Left renal cortex interstitium (tissue), 4 donors: ENCODE results near the gene ZMIZ2. TPM values are rescaled to one million over a fixed set of nuclear protein-coding genes. Genes with fewer than 3 reads are reported as not detected.

Experiments used
- DNase-seq, 4 donors: peaks; one replicate each; pipeline ENCODE4 v3.0.0-alpha.2; 2013; ENCODE audit warnings: low read depth in 4 of 4, low spot score in 2 of 4, missing footprints in 1 of 4
- polyA plus RNA-seq, 4 donors: library from polyadenylated mRNA; unstranded; fragments of 120-200 nt; gene quantifications; one replicate each; pipeline ENCODE4 v1.2.1, GENCODE V29; 2013; ENCODE audit not compliant: insufficient read length in 4 of 4

The ZMIZ2 gene
- polyA plus RNA-seq, 4 donors, result 38.2 to 119 (median 72.4) TPM

DNA sequence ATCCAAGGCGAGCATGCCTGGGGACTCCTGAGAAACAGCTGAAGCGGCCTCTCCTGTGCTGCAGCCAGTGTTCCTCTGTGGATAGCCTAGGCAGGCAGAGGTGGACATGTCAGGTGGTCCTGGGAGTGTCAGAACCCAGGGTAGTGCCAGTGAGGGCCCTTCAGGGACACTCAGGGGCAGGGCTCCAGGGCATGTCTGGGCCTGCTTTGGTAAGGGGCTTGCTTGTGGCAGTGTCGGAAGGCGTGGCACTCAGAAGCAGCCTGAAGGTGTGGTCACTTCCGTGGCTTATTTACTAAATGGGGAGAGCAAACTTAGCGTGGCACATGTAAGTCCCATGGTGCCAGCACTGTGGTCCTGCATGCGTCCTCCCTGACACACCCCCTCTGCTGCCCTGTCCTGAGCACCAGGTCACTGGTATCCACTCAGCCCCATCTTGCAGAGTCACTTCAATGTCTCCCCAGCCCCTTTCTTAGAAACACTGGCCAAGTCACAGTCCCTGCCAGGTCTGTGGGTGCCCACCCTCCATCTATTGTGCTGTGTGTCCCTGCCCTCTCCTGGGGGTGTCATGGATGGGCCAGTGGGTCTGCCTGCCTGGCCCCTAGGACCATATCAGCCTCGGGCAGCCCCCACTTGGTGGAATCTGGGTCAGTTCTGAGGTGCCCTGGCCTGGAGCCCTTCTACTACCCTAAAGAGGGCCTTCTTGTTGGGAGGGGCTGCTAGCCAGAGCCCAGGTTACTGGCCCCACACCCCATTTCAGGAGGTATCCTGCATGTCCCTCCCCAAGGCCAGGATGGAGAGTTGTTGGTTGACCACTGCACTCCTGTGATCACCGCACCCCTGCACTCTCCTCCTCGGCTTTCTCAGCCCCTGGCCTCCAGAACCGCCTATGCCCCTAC is 6.4 kb downstream of the ZMIZ2 start:
- DNase-seq, result no peak

DNA sequence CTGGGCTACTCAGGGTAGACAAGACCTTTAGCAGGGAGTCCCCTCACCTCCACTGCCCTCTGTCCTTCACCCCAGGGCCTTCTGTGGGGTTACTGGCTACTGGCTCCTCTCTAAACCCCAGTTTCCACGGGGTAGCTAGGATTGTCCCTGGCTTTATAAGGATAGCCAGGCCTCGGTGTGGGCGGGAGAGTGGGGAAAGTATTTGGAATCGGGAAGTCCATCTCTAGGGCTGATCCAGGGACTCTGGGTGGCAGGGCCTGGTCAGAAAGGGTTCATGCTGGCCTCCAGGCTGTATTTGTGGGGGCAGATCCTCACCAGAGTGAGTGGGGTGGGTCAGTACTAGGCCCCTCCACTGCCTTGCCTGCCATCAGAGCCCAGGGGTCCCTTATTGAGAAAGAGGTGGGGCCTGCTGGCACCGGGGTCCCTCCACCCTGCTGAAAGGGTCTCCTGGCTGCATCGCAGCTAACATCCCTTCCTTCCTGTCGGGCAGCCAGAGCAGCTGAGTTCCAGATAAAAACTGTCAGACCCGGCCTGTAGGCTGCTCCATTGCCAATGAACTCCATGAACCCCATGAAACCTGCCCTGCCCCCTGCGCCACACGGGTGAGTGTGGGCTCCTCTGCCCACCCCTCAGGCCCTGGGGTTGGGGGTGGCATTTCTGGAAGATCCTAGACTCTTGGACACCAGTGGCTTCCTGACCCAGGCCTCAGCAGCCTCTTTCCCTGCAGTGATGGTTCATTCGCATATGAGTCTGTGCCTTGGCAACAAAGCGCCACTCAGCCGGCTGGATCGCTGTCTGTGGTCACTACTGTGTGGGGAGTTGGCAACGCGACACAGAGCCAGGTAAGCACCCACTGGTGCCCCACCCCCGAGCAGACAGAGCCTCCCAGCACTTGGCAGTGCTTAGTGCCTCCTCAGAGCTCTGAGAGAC is 7.3 kb downstream of the ZMIZ2 start:
- DNase-seq, result no peak

DNA sequence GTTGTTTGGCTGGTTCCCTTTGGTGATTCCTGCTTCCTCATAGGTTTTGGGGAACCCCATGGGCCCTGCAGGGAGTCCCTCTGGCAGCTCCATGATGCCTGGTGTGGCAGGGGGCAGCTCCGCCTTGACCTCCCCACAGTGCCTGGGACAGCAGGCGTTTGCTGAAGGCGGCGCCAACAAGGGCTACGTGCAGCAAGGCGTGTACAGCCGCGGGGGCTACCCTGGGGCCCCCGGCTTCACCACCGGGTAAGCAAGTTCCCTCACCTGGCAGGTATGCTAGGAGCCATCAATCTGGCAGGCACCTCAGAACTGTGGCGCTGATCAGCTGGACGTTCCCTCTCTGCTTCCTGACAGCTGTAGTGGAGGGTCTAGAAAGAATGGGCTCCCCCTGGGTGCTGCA is 8.3 kb downstream of the ZMIZ2 start:
- DNase-seq, result no peak

DNA sequence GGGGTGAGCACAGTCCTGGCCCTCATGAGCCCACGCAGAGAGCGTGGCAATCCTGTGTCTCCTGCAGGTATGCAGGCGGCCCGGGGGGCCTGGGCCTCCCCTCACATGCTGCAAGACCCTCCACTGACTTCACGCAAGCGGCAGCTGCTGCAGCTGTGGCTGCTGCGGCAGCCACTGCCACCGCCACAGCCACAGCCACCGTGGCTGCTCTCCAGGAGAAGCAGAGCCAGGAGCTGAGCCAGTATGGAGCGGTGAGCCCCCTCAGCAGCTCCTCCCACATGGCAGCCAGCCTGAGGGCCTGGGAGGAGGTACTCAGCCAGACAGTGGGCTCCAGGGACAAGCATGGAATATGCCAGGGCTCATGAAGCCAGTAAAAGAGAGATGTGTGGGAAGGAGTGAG is 8.7 kb downstream of the ZMIZ2 start:
- no peak for DNase-seq

DNA sequence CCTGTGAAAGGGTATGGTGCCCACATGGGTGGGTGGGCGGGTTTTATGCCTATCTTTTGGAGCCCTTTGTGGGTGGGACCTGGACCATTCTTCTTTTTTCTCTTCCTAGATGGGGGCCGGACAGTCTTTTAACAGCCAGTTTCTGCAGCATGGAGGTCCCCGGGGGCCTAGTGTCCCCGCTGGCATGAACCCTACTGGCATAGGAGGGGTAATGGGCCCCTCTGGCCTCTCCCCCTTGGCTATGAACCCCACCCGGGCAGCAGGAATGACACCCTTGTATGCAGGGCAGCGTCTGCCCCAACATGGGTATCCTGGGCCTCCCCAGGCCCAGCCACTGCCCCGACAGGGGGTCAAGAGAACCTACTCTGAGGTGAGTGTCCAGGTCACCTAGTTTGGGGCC is 9.1 kb downstream of the ZMIZ2 start:
- DNase-seq, result no peak

DNA sequence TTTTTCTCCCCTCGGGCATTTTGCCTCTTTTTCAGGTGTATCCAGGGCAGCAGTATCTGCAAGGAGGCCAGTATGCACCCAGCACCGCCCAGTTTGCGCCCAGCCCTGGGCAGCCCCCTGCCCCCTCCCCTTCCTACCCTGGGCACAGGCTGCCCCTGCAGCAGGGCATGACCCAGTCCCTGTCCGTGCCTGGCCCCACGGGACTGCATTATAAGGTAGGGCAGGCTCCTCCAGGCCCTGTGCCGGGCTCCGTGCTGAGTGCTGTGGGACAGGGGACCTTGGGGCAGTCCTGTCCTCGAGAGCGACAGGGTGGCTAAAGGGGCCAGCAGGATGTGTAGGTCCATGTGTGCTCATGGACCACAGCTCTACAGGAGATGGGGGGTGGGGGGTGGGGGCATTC is 10.6 kb downstream of the ZMIZ2 start:
- DNase-seq, result no peak

DNA sequence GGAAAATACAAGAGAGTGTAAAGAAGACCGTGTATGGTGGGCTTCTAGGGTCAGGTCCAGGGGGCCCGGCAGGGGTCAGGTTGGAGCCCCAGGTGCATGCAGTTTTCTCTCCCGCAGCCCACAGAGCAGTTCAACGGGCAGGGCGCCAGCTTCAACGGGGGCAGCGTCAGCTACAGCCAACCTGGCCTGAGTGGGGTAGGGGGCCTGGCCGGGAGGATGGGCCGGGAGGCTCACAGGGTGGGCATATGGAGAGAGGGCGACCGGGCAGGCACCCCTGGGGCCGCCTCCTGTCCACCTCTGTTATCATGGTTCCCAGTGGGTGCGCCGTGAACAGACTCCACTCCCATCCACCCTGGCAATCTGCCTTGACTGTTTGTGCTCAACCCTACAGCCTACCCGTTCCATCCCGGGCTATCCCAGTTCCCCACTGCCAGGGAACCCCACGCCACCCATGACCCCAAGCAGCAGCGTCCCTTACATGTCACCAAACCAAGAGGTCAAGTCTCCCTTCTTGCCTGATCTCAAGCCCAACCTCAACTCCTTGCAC is 11.5 kb downstream of the ZMIZ2 start:
- DNase-seq, result no peak

DNA sequence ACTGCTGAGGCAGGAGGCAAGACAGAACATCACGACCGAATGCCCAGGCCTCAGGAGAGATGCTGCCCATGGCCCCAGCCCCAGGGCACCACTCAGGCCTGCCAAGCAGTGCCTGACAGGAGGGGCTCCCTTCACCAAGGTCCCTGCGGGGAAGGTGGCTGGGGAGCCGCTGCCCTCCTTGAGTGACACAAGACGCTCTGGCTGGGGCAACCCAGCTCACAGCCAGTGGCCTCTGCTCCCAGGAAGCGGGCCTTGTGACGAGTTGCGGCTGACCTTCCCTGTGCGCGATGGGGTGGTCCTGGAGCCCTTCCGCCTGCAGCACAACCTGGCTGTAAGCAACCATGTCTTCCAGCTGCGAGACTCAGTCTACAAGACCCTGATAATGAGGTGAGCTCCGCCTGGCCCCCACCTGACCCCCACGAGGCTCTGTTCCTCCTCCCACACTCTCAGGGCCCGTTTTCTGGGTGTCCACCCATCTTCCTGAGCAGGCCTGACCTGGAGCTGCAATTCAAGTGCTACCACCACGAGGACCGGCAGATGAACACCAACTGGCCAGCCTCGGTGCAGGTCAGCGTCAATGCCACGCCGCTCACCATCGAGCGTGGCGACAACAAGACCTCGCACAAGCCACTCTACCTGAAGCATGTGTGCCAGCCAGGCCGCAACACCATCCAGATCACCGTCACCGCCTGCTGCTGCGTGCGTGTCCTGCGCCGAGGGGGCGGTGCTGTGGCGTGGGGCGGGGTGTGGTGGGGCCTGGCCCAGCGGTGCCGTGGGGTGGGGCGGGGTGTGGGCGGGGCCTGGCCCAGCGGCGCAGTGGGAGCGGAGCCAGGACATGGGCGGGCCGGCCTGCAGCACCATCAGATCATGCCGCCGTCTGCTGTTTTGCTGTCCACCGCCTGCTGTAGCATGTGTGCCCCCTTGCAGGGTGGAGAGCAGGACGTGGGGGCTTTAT is 12.8 kb downstream of the ZMIZ2 start:
- DNase-seq, result no peak

DNA sequence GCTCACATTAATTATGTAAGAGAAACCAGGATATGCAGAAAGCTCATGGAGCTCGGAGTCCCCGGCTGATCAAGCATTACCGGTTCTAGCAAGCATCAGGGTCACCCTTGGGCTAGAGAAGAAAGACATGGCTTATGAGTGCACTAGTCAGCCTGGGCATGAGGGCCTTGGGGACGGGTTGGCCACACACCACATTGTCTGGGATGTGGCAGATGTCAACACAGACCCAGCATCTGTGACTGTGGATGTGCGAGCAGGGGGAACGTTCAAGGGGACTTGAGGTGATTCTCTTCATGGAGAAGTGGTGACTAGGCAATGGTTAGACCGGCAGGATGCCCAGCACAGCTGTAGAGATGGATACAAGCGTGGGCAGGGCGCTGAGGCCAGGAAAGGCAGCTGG is 13.7 kb downstream of the ZMIZ2 start:
- DNase-seq, result no peak

DNA sequence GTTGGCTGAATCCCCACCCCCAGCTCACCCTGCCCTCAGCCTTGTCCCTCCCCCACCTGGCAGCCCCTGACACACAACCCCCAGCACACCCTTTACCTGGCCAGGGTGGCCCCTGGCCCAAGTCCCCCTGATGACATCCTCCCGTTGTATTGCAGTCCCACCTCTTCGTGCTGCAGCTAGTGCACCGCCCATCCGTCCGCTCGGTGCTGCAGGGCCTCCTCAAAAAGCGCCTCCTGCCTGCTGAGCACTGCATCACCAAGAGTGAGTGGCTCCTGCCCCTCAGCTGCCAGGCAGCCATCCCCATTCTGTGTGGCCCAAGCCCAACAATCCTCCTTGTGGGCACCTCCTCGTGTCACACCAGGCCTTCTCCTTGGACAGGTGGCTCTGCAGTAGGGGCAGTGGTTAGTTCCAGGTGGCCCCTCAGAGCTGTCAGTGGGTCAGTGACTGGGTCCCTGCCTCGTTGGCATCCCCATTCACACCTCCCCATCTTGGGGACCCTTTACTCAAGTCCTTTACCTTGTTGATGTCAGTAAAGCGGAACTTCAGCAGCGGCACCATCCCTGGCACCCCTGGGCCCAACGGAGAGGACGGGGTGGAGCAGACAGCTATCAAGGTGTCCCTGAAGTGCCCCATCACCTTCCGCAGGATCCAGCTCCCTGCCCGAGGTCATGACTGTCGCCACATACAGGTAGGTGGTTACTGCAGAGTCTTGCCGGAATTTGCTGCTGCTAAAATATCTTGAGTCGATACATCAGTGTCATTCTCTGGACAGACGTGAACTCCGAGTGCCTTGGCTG is 14.3 kb downstream of the ZMIZ2 start:
- DNase-seq, result no peak

DNA sequence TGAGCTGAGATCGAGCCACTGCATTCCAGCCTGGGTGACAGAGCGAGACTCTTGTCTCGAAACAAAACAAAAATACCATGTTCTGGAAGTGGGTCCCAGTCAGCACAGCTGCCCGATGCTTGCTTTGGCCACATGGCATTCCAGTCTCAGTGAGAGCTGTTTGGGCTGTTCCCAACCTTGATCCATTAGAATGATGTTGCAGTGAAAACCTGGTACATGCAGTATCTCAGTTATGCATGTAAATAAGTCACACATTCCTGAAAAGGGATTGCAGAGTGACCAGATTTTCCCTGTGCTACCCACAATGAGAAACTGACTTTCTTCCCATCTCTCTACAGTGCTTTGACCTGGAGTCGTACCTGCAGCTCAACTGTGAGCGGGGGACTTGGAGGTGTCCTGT is 15.4 kb downstream of the ZMIZ2 start:
- DNase-seq, result no peak

DNA sequence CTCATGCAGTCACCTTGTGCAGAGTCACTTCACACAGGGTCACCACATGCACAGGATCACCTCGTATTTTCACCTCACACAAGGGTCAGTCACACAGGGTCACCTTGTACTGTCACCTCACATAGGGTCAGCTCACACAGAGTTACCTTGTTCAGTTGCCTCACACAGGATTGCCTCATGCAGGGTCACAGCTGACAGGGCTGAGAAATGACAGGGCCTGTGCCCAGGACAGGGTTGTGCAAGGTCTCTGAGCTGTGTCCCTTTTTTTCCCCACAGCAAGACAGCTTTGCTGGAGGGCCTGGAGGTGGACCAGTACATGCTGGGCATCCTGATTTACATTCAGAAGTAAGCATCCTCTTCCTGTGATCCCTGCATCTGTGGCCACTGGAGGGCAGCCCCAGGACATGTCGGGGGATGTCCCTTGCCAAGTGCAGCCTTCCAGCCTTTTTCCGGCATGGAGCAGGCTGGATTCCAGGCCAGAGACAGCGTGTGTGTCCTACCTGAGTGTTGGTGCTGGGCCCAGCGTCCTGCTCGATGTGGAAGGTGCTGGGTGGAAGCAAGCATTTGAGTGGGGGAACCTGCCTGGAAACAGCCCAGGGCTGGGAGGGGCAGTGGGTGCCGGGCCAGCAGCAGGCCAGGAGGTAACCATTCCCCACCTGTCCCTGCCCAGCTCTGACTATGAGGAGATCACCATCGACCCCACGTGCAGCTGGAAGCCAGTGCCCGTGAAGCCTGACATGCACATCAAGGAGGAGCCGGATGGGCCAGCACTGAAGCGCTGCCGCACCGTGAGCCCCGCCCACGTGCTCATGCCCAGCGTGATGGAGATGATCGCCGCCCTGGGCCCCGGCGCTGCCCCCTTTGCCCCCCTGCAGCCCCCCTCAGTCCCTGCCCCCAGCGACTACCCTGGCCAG is 16.3 kb downstream of the ZMIZ2 start:
- DNase-seq, result no peak

DNA sequence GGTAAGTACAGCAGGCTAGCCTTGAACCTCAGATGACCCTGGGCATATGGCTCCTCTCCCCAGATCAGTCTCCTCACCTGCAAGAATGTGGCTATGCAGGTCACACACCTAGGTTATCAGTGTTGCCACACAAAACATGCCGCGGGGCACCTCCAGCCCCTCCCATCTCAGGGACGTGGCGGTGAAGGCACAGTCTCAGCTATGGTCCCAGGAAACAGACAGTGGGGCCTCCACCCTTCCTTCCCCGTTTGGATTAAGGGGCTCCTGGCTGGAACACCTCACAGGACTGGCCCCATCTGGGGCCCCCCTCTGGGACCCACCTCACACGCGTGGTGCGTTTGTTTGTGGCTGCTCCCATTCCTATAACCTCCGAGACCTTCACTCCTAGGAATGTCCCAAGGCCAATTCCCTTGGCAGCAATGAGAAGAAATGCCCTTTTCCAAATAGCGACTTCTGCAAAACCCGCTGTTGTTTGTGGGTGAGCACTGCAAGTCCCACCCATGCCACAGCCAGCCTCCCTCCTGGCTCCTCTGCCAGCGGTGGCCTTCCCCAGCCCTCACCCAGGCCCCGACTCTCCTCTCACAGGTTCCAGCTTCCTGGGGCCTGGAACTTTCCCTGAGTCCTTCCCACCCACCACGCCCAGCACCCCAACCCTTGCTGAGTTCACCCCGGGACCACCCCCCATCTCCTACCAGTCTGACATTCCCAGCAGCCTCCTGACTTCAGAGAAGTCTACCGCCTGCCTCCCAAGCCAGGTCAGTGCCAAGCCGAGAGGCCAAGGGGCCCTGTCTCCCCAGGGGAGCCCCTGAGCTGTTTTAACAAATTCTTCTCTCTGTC is 17.1 kb downstream of the ZMIZ2 start:
- no peak for DNase-seq

DNA sequence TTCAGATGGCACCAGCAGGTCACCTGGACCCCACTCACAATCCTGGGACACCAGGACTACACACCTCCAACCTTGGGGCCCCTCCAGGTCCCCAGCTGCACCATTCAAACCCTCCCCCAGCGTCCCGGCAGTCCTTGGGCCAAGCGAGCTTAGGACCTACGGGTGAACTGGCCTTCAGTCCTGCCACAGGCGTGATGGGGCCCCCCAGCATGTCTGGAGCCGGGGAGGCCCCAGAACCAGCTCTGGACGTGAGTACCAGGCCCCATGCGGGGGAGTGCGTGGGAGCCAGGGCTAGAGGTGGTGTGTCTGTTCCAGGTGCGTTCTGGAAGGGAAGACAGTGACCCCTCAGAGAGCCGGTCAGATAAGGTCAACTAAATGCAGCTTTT is 17.8 kb downstream of the ZMIZ2 start:
- no peak for DNase-seq

DNA sequence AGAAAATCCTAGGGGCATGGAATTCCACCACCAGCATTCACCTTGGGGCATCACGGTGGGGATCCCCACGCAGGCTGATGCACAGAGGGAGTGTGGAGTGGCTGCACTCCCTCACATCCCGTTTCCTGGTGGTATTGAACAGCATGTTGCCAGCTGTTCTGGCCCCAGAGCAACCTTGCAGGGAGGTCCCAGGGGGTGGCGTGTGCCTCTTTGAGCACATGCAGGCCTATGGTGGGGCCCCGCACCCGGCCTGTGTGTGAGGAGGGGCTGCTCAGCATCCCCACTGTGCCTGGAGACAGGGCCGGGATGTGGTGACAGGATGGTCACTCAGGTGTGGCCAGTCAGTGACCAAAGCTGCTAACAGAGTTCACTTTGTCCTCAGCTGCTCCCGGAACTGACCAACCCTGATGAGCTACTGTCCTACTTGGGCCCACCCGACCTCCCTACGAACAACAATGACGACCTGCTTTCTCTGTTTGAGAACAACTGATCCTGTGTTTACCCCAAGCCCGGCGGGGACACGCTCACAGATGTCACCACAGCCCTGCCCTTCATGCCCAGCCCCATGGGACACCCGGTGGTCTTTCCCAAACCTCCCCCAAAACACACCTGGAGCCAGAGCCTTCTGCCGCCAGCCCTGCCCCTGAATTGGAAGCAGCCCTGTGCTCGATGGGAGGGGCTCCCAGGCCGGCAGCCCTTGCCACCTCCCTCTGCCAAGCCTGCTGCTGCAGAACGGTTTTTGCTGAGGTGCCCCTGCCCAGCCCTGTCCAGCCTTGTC is 18.7 kb downstream of the ZMIZ2 start:
- no peak for DNase-seq

DNA sequence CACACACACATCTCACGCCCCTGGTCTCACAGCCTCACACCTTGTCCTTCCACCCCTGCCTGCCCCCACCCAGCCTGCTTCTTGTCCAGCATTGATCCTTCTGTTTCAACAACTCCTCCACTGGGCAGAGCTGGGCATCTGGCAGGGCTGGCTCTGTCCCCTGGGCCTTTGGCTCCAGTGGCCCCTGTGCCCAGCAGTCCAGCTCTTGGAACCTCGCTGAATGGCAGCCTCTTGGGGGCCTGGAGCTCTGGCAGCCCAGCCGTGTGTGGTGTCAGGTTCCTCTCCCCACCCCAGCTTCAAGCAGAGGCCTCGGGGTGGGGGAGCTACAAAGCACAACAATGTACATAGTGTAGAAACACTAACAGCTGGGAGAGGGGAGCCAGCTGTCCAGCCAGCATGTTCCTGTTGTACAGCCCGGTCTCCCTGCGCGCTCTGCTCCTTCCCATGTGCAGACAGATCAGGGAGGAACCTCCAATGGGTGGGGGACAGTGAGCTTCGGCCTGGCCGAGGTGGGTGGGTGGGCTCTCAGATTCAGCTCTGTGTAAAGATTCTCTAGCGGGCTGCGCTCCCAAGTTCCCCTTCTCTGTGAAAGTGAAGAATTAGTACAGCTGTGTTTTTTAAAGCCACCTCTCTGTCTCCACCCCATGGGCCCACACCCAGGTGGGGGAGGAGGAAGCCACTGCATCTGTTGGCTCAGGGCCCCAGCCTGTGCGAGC is 19.4 kb downstream of the ZMIZ2 start:
- peak in 2 of 4 donors; percentile 48 to 63 for DNase-seq
